WTC11 (cell line): ENCODE results near the gene EREG. TPM values are rescaled to one million over a fixed set of nuclear protein-coding genes. Genes with fewer than 3 reads are reported as not detected.

ENCODE experiments used
- ATAC-seq: fragments of 200-7000 bp; cut with Tn5 transposase; 2 replicates; pipeline ENCODE4 v1.10.0; 2021; ENCODE audit warnings: mild to moderate bottlenecking, moderate library complexity
- CTCF ChIA-PET: fragments of 300-600 bp; sonication (Branson Sonifier 250); formaldehyde crosslinking; loops from one replicate; lab custom pipeline; 2021; ENCODE audit warnings: antibody characterized with exemption; lab: Charles Lee
- POLR2A ChIA-PET: fragments of 350-600 bp; sonication (Branson Sonifier 250); formaldehyde crosslinking; loops from one replicate; lab custom pipeline; 2021; ENCODE audit warnings: antibody characterized with exemption; lab: Charles Lee
- DNase-seq: peaks from one replicate; pipeline ENCODE4 v3.0.0; 2021; ENCODE audit warnings: low spot score
- H3K27ac Mint-ChIP-seq: 2 replicates; pipeline ENCODE4 v1.8.0; 2021; ENCODE audit warnings: mixed read lengths
- H3K27me3 Mint-ChIP-seq: 2 replicates; pipeline ENCODE4 v1.8.0; 2021; ENCODE audit warnings: low read depth, mild to moderate bottlenecking, moderate library complexity, mixed read lengths
- H3K36me3 Mint-ChIP-seq: 2 replicates; pipeline ENCODE4 v1.8.0; 2021; ENCODE audit warnings: mixed read lengths
- H3K4me1 Mint-ChIP-seq: 2 replicates; pipeline ENCODE4 v1.8.0; 2022; ENCODE audit warnings: mixed read lengths
- H3K4me3 Mint-ChIP-seq: 2 replicates; pipeline ENCODE4 v1.8.0; 2021; ENCODE audit warnings: mild to moderate bottlenecking, moderate library complexity, mixed read lengths
- H3K9me3 Mint-ChIP-seq: 2 replicates; pipeline ENCODE4 v1.8.0; 2021; ENCODE audit warnings: mixed read lengths
- RELA ChIP-seq: sonication (generic); formaldehyde crosslinking; IDR thresholded peaks from 2 replicates; pipeline ENCODE4 v1.8.1; 2022; ENCODE audit warnings: missing genetic modification reagents, mild to moderate bottlenecking, borderline replicate concordance
- TCF7 ChIP-seq: sonication (generic); formaldehyde crosslinking; IDR thresholded peaks from 2 replicates; pipeline ENCODE4 v1.8.0; 2022; ENCODE audit warnings: mild to moderate bottlenecking, low read depth, missing genetic modification reagents, moderate library complexity
- TEAD1 ChIP-seq: sonication (generic); formaldehyde crosslinking; IDR thresholded peaks from 2 replicates; pipeline ENCODE4 v1.8.0; 2022; ENCODE audit warnings: mild to moderate bottlenecking, missing genetic modification reagents
- TEAD4 ChIP-seq: sonication (generic); formaldehyde crosslinking; IDR thresholded peaks from 2 replicates; pipeline ENCODE4 v1.8.0; 2022; ENCODE audit warnings: mild to moderate bottlenecking, missing genetic modification reagents
- ZNF138 ChIP-seq: sonication (generic); formaldehyde crosslinking; conservative IDR thresholded peaks from 2 replicates; pipeline ENCODE4 v1.8.1; 2022; ENCODE audit warnings: mild to moderate bottlenecking, moderate library complexity, missing genetic modification reagents
- ZNF423 ChIP-seq: fragments of 250-450 bp; sonication (Bioruptor Pico); IDR thresholded peaks from 2 replicates; pipeline ENCODE4 v2.1.2; 2022; ENCODE audit warnings: mild to moderate bottlenecking, moderate library complexity
- total RNA-seq: library from RNA; stranded (reverse); gene quantifications from 3 replicates; pipeline ENCODE4 v1.2.3, GENCODE V29; 2021
- TF ChIP-seq, protein P1 (sequence below): sonication (generic); formaldehyde crosslinking; IDR thresholded peaks from 2 replicates; pipeline ENCODE4 v1.8.0; 2023; ENCODE audit warnings: missing genetic modification reagents, mild to moderate bottlenecking, borderline replicate concordance
- TF ChIP-seq, protein P2 (sequence below): sonication (generic); formaldehyde crosslinking; IDR thresholded peaks from 2 replicates; pipeline ENCODE4 v1.8.0; 2022; ENCODE audit warnings: mild to moderate bottlenecking, missing genetic modification reagents
- TF ChIP-seq, protein P3 (sequence below): fragments of 250-450 bp; sonication (Bioruptor Pico); IDR thresholded peaks from 2 replicates; pipeline ENCODE4 v1.8.0; 2021; ENCODE audit warnings: mild to moderate bottlenecking
- TF ChIP-seq, protein P4 (sequence below): sonication (generic); formaldehyde crosslinking; IDR thresholded peaks from 2 replicates; pipeline ENCODE4 v1.8.1; 2022; ENCODE audit warnings: mild to moderate bottlenecking, moderate library complexity, missing genetic modification reagents
- TF ChIP-seq, protein P5 (sequence below): sonication (generic); formaldehyde crosslinking; IDR thresholded peaks from 2 replicates; pipeline ENCODE4 v1.8.0; 2023; ENCODE audit warnings: mild to moderate bottlenecking, missing genetic modification reagents
- TF ChIP-seq, protein P6 (sequence below): sonication (generic); formaldehyde crosslinking; IDR thresholded peaks from 2 replicates; pipeline ENCODE4 v1.8.1; 2022; ENCODE audit warnings: missing genetic modification reagents, borderline replicate concordance
- TF ChIP-seq, protein P7 (sequence below): sonication (generic); formaldehyde crosslinking; conservative IDR thresholded peaks from 2 replicates; pipeline ENCODE4 v1.8.1; 2023; ENCODE audit warnings: mild to moderate bottlenecking, low read depth, missing genetic modification reagents, moderate library complexity
- TF ChIP-seq, protein P8 (sequence below): fragments of 250-450 bp; sonication (Bioruptor Pico); IDR thresholded peaks from 2 replicates; pipeline ENCODE4 v1.9.0; 2021; ENCODE audit warnings: moderate library complexity, mild to moderate bottlenecking, inconsistent platforms, borderline replicate concordance

Gene EREG
- total RNA-seq, 1 experiment from 2014 or later: 0.09 TPM

DNA sequence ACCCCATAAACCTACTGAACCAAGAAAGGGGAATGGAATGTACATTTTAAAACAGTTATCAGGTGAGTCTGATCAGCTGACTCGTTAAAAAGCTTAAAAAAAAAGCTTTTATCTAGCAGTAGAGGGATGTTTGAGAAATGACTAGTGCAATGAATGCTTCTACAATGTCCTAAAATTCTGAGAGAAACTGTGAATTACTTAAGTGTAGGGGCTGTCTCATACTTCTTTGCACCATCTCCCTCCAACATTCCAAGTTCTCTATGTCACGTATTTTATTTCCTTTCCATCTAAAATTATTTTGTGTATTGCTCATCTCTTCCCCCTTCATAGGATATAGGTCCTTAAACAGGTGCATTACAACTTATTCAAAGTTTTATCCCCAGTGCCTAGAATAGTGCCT lies 68.1 kb downstream of the EREG start:
- Mint-ChIP-seq H3K4me3 (no peak overlapping the region), H3K4me1 (no peaks in the 10 kb centered on the region), H3K9me3 (peaks cover 11% of the 10 kb centered on the region), H3K27ac (no peak overlapping the region), H3K27me3 (no peaks in the 10 kb centered on the region), H3K36me3 (no peaks in the 10 kb centered on the region)
- no peak for TF ChIP-seq ZNF138 (CRISPR knock-in tag)
- TF ChIP-seq, protein P1, sequence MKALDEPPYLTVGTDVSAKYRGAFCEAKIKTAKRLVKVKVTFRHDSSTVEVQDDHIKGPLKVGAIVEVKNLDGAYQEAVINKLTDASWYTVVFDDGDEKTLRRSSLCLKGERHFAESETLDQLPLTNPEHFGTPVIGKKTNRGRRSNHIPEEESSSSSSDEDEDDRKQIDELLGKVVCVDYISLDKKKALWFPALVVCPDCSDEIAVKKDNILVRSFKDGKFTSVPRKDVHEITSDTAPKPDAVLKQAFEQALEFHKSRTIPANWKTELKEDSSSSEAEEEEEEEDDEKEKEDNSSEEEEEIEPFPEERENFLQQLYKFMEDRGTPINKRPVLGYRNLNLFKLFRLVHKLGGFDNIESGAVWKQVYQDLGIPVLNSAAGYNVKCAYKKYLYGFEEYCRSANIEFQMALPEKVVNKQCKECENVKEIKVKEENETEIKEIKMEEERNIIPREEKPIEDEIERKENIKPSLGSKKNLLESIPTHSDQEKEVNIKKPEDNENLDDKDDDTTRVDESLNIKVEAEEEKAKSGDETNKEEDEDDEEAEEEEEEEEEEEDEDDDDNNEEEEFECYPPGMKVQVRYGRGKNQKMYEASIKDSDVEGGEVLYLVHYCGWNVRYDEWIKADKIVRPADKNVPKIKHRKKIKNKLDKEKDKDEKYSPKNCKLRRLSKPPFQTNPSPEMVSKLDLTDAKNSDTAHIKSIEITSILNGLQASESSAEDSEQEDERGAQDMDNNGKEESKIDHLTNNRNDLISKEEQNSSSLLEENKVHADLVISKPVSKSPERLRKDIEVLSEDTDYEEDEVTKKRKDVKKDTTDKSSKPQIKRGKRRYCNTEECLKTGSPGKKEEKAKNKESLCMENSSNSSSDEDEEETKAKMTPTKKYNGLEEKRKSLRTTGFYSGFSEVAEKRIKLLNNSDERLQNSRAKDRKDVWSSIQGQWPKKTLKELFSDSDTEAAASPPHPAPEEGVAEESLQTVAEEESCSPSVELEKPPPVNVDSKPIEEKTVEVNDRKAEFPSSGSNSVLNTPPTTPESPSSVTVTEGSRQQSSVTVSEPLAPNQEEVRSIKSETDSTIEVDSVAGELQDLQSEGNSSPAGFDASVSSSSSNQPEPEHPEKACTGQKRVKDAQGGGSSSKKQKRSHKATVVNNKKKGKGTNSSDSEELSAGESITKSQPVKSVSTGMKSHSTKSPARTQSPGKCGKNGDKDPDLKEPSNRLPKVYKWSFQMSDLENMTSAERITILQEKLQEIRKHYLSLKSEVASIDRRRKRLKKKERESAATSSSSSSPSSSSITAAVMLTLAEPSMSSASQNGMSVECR: no peak
- TF ChIP-seq TEAD4 (CRISPR knock-in tag): no peak
- TF ChIP-seq, protein P2, sequence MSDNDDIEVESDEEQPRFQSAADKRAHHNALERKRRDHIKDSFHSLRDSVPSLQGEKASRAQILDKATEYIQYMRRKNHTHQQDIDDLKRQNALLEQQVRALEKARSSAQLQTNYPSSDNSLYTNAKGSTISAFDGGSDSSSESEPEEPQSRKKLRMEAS: no peak
- TF ChIP-seq, protein P3, sequence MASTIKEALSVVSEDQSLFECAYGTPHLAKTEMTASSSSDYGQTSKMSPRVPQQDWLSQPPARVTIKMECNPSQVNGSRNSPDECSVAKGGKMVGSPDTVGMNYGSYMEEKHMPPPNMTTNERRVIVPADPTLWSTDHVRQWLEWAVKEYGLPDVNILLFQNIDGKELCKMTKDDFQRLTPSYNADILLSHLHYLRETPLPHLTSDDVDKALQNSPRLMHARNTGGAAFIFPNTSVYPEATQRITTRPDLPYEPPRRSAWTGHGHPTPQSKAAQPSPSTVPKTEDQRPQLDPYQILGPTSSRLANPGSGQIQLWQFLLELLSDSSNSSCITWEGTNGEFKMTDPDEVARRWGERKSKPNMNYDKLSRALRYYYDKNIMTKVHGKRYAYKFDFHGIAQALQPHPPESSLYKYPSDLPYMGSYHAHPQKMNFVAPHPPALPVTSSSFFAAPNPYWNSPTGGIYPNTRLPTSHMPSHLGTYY (CRISPR knock-in tag): no peak
- TF ChIP-seq, protein P4, sequence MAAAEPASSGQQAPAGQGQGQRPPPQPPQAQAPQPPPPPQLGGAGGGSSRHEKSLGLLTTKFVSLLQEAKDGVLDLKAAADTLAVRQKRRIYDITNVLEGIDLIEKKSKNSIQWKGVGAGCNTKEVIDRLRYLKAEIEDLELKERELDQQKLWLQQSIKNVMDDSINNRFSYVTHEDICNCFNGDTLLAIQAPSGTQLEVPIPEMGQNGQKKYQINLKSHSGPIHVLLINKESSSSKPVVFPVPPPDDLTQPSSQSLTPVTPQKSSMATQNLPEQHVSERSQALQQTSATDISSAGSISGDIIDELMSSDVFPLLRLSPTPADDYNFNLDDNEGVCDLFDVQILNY (CRISPR knock-in tag): no peak
- TF ChIP-seq, protein P5, sequence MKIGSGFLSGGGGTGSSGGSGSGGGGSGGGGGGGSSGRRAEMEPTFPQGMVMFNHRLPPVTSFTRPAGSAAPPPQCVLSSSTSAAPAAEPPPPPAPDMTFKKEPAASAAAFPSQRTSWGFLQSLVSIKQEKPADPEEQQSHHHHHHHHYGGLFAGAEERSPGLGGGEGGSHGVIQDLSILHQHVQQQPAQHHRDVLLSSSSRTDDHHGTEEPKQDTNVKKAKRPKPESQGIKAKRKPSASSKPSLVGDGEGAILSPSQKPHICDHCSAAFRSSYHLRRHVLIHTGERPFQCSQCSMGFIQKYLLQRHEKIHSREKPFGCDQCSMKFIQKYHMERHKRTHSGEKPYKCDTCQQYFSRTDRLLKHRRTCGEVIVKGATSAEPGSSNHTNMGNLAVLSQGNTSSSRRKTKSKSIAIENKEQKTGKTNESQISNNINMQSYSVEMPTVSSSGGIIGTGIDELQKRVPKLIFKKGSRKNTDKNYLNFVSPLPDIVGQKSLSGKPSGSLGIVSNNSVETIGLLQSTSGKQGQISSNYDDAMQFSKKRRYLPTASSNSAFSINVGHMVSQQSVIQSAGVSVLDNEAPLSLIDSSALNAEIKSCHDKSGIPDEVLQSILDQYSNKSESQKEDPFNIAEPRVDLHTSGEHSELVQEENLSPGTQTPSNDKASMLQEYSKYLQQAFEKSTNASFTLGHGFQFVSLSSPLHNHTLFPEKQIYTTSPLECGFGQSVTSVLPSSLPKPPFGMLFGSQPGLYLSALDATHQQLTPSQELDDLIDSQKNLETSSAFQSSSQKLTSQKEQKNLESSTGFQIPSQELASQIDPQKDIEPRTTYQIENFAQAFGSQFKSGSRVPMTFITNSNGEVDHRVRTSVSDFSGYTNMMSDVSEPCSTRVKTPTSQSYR: no peak
- TF ChIP-seq, protein P6, sequence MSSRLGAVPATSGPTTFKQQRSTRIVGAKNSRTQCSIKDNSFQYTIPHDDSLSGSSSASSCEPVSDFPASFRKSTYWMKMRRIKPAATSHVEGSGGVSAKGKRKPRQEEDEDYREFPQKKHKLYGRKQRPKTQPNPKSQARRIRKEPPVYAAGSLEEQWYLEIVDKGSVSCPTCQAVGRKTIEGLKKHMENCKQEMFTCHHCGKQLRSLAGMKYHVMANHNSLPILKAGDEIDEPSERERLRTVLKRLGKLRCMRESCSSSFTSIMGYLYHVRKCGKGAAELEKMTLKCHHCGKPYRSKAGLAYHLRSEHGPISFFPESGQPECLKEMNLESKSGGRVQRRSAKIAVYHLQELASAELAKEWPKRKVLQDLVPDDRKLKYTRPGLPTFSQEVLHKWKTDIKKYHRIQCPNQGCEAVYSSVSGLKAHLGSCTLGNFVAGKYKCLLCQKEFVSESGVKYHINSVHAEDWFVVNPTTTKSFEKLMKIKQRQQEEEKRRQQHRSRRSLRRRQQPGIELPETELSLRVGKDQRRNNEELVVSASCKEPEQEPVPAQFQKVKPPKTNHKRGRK (CRISPR knock-in tag): no peak
- no peak for TF ChIP-seq TCF7 (CRISPR knock-in tag)
- no peak for TF ChIP-seq RELA (CRISPR knock-in tag)
- ChIA-PET POLR2A (no interaction called here), CTCF (no interaction called here)
- ATAC-seq (no peak), DNase-seq (no peak)

DNA sequence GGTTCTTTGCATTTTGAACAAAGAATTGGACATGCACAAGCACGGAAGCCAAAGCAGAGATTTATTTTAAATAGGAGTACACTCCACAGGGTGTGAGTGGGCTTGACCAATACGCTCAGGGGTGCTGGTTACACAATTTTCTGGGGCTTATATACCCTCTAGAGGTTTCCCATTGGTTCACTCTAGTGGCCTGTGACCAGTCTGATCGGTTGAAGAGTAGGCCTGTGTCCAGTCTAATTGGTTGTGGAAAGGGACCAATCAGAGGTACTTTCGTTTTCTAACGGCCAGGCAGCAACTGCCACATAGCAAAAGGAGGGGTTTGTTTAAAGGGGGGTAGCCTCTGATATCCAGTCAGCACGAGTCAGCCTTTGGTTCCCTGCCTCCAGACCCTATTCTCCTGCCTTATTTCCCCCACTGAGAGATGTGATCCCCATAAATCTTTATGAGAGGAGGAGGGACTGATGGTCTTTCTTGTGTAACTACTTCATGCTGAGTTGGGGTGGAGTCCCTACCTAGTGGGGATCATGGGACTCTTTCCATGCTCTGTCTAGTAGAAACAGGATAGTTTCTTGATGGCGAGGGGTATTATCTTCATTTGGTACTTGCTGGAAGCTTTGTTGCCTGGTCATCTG lies 68.7 kb downstream of the EREG start:
- TF ChIP-seq, protein P7, sequence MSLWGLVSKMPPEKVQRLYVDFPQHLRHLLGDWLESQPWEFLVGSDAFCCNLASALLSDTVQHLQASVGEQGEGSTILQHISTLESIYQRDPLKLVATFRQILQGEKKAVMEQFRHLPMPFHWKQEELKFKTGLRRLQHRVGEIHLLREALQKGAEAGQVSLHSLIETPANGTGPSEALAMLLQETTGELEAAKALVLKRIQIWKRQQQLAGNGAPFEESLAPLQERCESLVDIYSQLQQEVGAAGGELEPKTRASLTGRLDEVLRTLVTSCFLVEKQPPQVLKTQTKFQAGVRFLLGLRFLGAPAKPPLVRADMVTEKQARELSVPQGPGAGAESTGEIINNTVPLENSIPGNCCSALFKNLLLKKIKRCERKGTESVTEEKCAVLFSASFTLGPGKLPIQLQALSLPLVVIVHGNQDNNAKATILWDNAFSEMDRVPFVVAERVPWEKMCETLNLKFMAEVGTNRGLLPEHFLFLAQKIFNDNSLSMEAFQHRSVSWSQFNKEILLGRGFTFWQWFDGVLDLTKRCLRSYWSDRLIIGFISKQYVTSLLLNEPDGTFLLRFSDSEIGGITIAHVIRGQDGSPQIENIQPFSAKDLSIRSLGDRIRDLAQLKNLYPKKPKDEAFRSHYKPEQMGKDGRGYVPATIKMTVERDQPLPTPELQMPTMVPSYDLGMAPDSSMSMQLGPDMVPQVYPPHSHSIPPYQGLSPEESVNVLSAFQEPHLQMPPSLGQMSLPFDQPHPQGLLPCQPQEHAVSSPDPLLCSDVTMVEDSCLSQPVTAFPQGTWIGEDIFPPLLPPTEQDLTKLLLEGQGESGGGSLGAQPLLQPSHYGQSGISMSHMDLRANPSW (CRISPR knock-in tag): no peak
- TF ChIP-seq TEAD1 (no peak), ZNF423 (no peak)
- TF ChIP-seq, protein P8, sequence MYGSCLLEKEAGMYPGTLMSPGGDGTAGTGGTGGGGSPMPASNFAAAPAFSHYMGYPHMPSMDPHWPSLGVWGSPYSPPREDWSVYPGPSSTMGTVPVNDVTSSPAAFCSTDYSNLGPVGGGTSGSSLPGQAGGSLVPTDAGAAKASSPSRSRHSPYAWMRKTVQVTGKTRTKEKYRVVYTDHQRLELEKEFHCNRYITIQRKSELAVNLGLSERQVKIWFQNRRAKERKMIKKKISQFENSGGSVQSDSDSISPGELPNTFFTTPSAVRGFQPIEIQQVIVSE: no peak
- Mint-ChIP-seq H3K27ac (no peak overlapping the region), H3K27me3 (no peaks in the 10 kb centered on the region), H3K4me3 (no peak overlapping the region), H3K36me3 (no peaks in the 10 kb centered on the region), H3K4me1 (no peaks in the 10 kb centered on the region), H3K9me3 (peaks cover 11% of the 10 kb centered on the region)
- ChIA-PET POLR2A (no interaction called here), CTCF (no interaction called here)
- DNase-seq: no peak
- no peak for ATAC-seq
